RCC 7860 (cell line): ENCODE results near the gene PRR13.
A peak's percentile ranks its signal among the peaks of the same experiment; 100 is the strongest.

Source experiments
- DNase-seq: peaks from one replicate; pipeline ENCODE4 v3.0.0-alpha.2; 2015; ENCODE audit warnings: low spot score
- FAIRE-seq: peaks from 2 replicates; lab custom pipeline; 2012; peaks lifted over from hg19 to GRCh38; lab: Jason Lieb, UNC

PRR13 gene

DNA sequence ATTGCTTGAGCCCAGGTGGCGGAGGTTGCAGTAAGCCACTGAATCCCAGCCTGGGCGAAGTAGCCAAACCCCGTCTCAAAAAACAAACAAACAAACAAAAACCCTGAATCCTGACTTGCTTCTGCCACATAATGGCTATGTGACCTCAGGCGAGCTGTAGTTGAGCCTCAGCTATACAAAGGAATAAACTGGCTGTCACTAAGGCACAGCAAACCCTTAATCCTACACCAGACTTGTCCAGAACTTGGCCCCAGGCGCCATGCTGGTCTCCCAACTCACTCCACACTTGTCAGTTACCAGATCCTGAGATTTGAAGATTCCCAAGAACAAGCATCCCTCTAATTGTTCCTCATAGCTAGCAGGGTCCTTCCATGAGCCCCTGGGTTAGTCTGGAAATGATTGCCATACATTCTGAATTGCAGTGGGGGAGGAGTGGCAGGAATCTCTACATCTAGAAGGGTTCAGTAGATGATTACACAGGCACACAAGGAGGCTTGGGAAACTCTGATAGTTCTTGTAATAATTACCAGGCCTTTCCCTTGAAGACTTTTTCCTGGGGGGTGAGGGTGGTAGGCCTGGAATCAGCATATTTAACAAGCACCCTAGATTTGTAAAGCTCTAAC is 47.8 kb downstream of the PRR13 start:
- FAIRE-seq (peak; percentile 55), DNase-seq (peak; percentile 17)

DNA sequence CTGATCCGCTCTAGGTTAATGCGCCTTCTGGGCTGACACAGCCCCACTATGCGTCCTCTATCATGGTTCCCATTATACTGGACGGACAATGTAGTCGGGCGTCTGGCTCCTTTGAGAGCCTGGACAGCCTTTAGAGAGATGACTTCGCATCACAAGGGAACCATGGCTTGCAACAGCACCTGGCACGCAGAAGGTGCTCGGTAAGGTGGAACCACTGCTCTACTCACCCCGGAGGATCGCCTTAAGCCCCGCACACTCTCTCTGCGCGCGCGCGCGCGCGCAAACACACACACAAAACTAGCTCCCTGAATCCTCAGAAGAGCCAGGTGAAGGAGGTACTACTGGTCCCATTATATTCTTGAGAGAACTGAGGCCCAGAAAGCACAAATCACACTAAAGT is 50.7 kb downstream of the PRR13 start:
- DNase-seq (no peak), FAIRE-seq (no peak)

DNA sequence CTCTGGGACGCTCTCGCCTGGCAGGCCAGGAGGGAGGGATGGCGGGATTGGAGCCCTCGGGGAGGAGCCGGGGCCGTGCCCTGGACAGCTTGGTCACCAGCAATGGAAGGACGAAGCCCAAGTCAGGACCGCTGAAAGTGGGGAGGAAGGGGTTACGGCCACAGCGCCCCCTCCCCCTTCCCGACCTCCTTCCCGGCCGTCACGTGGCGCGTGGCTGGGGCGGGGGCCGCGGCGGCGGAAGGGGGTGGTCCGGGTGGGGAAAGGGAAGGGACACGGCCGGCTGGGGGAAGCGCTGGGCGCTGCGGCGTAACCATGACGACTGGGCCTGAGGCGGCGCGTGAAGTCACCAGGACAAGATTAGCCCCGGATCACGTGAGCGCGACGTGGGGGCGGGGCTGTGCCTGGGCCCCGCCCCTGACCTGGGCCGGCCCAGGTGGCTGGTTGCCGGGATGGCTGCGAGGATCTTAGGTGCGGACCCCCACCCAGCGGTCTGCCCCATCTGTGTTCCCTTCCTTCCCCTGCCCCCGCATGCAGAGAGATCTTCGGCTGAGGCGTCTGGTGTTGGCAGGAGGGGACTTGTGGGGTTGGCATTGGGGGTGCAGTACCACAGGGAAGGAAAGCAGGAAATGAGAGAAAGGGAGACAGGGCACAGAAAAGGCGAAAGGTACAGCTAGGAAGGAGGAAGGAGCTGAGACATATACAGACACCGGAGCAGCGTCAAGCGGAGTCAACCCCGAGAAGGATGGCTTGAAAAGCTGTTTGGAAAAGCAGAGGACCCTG is 51.5 kb downstream of the PRR13 start:
- DNase-seq (peak; percentile 60), FAIRE-seq (no peak)

DNA sequence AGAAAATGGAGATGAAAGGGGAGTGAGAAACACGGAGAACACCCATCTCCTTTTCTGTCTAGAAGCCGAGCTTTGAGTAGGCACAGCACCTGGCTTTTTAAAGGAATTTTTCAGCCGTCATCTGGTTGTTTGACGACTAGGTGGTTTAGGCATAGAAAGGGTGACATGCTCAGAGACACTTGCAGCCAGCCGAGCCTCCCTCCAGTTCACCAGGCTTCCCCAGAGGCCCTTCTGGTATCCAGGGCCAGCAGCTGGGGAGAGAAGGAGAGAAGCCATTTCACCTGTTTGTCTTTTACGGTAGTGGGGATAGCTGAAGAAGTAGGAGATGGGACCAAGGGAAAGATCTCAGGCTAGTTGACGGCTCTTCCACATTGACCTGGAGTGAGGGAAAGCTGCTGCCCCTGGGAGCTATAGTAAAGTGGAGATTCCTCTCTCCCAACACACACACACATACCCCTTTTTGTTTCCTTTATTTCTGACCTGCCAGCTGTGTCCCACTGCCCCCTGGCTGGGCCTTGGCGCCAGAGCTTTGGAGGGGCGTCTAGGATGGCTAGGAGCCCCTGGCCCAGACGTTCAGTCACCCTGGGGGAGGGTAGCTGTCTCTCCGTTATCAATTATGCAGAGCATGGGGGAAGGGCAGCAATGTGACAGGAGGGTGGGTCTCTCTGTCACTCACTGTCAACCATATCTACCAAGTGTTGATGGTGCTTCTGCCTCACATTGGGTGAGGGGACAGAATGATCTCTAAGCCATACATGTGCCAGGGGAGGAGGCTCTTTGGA is 52.3 kb downstream of the PRR13 start:
- no peak for DNase-seq
- FAIRE-seq = no peak
